Stimulated activated CD4-positive, alpha-beta T cell treated with anti-CD3 and anti-CD28 coated beads, TNF-alpha, amount 100 ng/mL, for 48 hours (primary cell): ENCODE results near the gene GPR4.

Experiments used
- DNase-seq, 3 donors: peaks; one replicate each; pipeline ENCODE4 v3.0.0-alpha.2; 2020; ENCODE audit warnings: low read depth in 3 of 3

Gene GPR4

GRCh38 chr19:45554481-45554880 lies 47.5 kb downstream of the GPR4 start:
- DNase-seq, result no peak

DNA sequence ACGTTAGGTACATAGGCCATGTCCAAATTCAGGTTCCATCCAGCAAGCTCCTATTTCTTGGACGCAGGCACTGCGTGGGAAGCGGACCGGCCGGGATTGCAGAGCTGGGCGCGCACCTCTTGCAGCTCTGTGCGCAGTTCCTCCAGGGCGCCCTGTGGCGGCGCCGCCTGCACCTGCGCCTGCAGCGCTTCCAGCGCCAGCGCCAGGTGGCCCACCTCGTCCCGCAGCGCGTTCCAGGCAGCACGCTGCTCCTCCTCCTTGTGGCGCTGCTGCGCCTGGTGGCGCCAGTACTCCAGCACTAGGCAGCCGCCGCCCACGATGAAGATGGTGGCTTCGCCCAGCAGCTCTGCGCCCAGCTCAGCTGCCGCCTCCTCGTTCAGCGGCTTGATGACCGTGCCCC lies 48.5 kb downstream of the GPR4 start:
- DNase-seq, result no peak

DNA sequence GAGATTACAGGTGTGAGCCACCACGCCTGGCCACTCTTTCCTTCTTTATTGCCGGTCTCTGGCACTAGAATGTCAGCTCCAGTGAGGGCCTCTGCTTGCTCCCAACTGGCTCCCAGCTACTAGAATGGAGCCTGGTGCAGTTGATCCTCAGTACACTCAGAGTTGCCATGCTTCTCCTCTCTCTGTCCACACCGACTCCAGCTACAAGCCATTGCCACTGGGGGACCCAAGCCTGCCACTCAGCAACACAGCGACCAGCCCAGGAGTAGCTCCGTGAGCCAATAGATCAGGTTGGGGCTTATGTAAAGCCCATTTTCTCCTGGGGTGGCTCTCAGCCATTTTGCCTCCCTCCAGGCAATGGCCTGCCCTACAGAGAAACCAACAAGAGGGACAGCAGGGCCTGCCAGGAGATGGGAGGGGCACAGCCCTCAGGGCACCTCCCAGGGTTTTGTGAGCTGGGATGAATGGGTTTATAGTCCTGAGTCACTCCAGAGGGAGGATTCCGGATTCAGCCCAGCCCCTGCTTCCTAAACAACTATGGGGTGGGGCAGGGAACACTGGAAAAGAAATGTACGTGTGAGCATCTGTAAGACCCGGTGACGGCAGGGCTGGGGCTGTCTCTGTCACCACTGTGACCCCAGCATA lies 53.9 kb downstream of the GPR4 start:
- DNase-seq, result no peak

DNA sequence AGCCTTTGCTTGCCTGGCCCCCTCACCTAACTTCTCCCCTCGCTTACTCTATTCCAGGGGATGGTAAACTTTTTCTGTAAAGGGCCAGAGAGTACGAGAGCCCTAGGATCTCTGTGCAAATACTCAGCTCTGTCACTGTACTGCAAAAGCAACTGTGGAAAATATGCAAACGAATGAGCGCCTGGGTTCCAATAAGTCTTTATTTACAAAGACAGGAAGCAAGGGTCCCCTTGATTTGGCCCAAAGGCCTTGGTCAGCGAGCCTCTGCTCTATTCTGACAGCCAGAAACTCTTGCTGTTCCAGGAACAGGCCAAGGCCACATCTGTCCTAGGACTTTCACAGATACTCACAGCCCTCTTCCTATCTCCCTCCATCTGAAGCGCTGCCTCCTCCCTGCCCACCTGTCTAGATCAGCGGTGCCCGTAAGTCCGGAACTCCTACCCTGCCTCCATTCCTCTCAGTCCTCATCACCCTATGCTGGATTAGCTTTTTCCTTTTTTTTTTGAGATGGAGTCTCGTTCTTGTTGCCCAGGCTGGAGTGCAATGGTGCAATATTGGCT lies 54.7 kb downstream of the GPR4 start:
- DNase-seq, result no peak

DNA sequence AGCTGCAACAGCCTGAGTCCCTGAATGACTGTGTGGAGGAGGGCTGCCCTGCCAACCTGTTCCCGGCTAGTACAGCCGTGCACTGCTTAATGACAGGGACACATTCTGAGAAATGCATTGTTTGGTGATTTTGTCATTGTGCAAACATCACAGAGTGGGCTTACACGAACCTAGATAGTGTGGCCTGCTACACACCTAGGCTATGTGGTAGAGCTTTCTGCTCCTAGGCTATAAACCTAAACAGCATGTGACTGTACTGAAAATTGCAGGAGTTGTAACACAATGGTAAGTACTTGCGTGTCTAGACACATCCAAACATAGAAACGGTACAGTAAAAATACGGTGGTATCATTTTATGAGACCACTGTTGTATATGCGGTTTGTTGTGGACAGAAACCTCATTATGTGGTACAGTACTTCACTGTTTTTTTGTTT lies 59.8 kb downstream of the GPR4 start:
- DNase-seq, result no peak
